GM20000 (cell line): ENCODE measurements around the gene POLE2.
"Not testable (repeated sequence)": the region's sequence is repeated elsewhere in the genome, so short reads cannot be mapped to it uniquely, and the experiment has no call there.

ENCODE experiments used
- DNase-seq: peaks from one replicate; pipeline ENCODE4 v3.0.0; 2012; ENCODE audit warnings: low spot score
- TF ChIP-seq, protein P1 (sequence below): IDR thresholded peaks from 2 replicates; pipeline ENCODE4 v1.5.1; 2012; ENCODE audit warnings: mild to moderate bottlenecking, control low read depth; ENCODE audit errors: extremely low read depth, missing control alignments

Gene POLE2

DNA sequence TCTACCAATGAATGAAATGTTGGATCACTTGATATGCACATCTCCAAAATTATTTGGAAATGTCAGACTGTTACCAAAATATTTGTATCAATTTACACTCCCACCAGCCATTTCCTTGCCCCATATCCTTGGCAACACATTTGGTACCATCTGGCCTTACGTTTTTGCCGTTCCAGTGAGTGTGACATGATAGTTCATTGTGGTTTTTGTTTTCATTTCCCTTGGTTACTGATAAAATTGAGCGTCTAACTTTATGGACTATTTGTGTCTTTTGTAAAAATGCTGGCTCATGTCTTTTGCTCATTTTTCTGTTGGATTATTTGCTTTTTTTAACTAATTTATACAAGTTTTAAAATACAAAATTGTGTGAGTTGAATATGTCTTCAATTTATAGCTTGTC is 16.0 kb upstream of the POLE2 start:
- TF ChIP-seq, protein P1, sequence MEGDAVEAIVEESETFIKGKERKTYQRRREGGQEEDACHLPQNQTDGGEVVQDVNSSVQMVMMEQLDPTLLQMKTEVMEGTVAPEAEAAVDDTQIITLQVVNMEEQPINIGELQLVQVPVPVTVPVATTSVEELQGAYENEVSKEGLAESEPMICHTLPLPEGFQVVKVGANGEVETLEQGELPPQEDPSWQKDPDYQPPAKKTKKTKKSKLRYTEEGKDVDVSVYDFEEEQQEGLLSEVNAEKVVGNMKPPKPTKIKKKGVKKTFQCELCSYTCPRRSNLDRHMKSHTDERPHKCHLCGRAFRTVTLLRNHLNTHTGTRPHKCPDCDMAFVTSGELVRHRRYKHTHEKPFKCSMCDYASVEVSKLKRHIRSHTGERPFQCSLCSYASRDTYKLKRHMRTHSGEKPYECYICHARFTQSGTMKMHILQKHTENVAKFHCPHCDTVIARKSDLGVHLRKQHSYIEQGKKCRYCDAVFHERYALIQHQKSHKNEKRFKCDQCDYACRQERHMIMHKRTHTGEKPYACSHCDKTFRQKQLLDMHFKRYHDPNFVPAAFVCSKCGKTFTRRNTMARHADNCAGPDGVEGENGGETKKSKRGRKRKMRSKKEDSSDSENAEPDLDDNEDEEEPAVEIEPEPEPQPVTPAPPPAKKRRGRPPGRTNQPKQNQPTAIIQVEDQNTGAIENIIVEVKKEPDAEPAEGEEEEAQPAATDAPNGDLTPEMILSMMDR = no peak
- DNase-seq = no peak

DNA sequence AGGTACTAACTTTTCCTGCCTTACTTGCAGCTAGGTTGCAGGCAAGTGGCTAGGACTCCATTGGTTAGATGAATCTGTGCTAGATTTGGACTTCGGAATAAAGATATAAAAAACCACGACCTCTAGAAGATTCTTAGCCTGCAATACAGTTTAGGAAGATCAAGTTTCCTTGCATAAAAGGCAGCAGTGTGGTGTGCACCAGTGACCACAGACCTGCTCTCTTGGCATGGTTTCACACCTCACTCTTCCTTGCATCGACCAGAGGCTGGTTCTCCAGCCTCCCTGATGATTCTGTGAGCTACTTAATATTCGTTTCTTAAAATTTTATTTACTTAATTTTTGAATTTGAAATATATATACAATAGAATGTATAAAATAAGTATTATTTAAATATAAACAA is 14.7 kb upstream of the POLE2 start:
- TF ChIP-seq, protein P1 = no peak
- no peak for DNase-seq

DNA sequence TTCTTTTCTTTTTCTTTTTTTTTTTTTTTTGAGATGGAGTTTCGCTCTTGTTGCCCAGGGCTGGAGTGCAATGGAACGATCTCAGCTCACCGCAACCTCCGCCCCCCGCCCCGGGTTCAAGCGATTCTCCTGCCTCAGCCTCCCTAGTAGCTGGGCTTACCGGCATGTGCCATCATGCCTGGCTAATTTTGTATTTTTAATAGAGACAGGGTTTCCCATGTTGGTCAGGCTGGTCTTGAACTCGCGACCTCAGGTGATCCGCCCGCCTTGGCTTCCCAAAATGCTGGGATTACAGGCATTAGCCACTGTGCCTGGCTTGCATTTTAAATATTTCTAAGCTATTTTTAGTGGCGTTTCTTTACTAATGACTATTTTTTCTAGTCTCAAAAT is 5.7 kb upstream of the POLE2 start:
- not testable (repeated sequence) for DNase-seq

DNA sequence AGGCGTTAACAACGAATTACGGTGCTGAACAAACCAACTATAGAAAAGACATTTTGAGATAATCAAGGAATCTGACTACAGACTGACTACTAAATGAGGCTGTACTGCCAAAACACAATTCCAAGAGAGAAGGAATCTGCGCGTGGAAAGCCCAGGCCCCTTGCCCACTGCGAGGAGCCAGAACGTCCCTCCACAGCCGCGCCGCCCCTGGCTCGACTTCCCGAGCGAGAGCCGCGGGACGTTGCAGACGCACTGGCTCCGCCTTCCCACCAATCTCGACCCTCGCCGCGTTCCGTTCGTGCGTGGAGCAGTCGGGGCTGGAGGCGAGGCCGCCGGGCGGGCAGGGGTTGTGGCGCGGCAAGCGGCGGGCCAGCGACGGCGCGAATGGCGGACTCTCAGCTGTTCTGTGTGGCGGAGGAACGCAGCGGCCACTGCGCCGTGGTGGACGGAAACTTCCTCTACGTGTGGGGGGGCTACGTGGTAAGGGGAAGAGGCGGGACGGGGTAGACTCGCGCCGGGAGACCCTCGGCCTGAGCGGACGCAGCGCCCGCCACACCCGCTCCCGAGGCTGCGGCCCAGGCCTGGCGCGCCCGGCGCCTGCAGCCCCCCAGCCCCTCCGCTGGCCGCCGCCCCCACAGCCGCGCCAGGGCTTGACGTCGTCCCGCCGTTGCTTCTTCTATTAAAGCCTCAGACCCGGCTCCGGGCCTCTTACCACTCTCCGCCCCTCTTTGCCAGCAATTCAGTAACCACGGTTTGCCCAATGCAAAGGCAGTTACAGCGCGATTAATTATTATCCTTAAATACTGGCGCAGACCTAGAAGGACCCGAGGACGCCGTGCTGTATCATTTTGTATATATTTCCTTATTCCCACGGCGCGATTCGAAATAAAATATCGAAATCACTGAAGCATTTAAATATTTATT is 5.1 kb upstream of the POLE2 start, which contains the start of gene KLHDC1:
Gene KLHDC1 (plus strand): TSS at position 310 of the 924 bp plus-strand sequence. CDS start 75 bp downstream, at position 385.
- TF ChIP-seq, protein P1 = no peak
- peak; percentile 85 for DNase-seq

DNA sequence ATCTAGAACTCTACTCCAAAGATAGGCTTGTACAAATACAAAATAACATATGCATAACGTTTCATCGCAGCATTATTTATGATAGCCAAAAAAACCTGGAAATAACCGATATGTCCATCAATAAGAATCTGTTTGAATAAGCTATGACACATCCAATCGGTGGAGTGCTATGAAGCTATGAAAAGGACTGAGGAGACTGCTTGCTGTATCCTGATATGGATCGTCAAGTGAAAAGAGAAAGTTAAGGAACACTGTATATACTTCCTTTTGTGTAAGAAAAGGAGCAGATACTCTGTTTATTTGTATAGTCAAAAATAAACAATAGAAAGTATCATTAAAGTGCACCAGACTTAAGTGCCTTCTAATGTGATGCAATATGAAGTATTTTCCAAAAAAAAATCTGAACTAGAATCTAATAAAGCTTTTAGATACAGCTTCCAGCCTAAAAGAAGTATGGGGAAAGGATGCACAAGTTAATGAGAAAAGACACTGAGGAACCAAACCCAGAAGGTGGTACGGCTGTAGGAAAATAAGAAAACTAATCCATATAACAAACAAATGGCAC is 4.3 kb upstream of the POLE2 start:
- TF ChIP-seq, protein P1 = no peak
- DNase-seq = no peak

DNA sequence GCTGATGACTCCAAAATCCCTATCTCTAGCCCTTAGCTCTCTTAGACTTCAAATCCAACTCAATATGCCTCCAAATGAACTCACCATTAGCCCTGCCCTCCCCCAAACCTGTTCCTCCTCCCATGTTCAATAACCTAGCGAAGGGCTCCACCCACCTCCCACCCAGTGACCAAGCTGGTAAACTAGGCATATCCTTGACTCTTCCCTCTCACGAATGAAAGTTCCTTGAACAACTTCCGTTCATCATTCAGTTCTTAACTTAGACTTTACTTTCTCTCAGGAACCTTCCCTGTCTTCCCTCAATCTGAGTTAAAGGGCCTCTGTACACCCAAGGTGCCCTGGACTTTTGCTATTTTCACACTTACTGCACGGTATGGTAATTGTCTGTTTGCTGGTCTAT is 3.0 kb upstream of the POLE2 start:
- TF ChIP-seq, protein P1 = no peak
- no peak for DNase-seq

DNA sequence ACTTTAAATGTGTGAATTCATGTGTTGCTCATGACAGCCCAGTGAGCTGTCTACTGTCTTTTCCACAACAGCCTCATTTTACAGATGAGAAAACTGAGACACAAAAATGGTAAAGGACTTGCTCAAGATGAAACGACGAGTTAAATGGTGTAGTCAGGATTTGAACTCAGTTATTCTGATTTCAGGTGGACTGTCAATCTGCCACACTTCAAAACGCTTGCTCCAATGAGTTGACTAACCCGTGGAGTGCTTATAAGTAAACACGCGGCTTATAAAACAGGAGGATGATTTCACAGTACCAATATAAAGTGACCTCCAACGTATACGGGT is 652 bp upstream of the POLE2 start:
- DNase-seq = no peak
- TF ChIP-seq, protein P1 = no peak
